LoVo (cell line): ENCODE measurements around the gene RIMBP2.

Experiments
- DNase-seq: peaks from one replicate; pipeline ENCODE4 v3.0.0-alpha.2; 2016; ENCODE audit warnings: low spot score

The RIMBP2 gene

DNA sequence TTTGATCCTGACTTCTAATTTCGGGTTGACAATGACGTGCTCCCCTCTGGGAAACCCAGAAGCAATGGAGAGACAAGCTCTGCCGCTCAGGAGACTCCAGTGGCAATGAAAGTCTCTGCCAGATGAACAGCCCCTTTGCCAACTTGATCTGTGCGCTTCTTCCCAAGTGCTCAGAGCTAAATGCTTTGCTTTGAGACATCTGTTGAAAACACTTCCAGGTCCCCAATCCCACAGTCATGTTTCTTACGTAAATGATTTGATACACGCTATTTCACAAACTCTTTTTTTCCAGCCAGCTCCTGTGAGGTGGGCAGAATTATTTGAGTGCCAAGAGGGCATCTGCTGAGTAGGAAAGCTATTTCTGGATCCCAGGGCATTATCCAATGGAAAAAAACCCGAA lies 147.6 kb downstream of the RIMBP2 start:
- DNase-seq: no peak

DNA sequence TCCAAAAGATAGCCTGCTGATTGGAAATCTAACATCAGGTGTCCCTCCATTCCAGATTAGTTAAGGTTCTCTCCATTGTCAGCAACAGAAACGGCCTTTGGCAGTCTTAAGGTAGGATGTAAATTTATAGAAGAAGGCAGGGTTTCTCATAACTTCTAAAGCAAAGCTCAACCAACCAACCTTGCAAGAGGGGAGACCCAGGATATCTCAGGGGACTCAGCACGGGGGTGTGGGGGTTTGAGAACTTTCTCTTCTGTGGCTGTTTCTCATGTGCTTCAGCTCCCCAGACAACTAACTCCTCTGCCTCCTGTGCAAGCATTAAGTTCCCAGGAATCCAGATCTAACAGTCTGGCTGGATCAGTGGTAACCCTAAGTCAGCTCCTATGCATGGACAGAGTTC lies 148.1 kb downstream of the RIMBP2 start:
- DNase-seq: no peak

DNA sequence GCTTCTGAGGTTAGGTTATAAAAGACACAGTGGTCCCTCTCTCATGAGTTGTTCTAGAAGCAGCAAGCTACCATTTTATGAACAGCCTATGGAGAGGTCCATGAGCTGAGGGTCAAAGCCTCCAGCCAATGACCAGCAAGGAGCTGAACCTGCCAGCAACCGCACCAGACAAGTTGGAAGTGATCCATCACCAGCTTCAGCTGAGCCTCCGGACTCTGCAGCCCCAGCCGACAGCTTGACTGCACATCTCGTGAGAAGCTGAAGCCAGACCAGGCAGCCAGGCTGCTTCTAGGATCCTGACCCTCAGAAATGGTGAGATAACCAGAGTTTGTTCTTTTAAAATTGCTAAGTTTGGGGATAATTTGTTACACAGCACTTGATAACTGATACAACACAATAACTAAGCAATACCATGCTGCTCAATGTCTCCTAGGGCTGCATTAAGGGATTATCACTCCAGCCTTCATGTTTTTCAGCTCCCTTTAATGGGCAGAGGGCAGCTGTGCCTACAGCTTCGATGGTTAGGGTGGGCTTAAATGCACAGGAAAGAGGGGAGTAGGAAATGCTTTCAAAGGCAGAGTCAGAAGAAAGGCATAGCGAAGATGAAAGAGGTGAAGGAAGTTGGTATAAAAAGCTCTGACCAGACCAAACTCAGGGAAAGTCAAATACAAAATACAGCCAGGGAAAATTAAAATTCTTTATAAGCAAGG lies 149.5 kb downstream of the RIMBP2 start:
- no peak for DNase-seq

DNA sequence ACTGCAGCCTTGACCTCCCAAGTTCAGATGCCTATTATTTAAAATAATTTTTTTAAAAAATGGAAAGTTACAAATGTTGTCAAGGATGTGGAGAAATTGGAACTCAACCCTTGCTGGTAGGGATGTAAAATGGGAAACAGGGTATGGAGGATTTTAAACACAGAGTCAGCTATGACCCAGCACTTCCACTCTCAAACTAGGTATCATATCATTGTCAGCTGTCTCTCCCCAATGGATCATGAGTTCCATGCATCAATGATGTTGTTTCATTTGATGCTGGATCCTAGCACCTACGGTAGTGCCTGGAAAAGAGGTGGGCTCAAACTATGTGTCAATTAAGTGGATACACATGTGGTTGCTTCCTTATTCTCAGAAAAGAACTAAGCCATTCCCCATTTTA lies 150.9 kb downstream of the RIMBP2 start:
- no peak for DNase-seq

DNA sequence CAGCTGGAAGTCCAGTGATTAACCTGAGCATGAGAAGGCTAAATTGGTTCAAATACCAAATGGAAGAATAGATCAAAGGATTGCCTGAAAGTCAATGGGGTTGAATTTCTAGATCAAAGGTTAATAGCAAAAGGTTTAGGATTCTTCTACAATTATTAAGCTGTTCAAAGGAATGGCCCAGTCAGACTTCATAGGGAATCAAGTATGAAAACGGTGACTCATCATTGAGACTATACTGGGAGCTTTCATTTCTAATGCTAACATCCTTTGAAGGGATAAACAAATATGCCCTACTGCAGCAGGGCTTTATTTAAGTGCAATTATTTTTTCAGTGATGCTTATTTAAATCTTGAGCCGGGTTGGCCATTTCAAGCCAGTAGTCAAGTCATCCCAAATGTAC lies 152.8 kb downstream of the RIMBP2 start:
- peak; percentile 12 for DNase-seq

GRCh38 chr12:130562716-130563115 lies 153.4 kb downstream of the RIMBP2 start:
- DNase-seq: no peak

DNA sequence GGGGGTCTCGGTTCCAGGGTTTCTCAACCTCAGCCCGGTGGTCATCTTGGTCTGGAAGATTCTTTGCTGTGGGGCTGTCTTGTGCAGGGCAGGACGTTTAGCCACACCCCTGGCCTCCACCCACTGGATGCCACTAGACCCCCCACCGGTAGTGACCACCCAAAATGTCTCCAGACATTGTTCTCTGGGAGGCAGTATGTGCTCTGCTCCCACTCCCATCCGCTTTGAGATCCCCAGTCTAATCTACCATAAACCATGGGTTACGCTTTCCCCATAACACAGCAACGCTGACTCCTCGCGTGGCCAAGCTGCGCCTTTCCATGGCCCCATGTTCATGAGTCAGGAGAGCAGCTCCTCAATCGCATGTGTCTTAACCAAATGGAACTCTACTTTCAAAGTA lies 155.8 kb downstream of the RIMBP2 start:
- no peak for DNase-seq

- DNase-seq: no peak
Observed at GRCh38 chr12:130559806-130560205, 156.3 kb downstream of the RIMBP2 start.

DNA sequence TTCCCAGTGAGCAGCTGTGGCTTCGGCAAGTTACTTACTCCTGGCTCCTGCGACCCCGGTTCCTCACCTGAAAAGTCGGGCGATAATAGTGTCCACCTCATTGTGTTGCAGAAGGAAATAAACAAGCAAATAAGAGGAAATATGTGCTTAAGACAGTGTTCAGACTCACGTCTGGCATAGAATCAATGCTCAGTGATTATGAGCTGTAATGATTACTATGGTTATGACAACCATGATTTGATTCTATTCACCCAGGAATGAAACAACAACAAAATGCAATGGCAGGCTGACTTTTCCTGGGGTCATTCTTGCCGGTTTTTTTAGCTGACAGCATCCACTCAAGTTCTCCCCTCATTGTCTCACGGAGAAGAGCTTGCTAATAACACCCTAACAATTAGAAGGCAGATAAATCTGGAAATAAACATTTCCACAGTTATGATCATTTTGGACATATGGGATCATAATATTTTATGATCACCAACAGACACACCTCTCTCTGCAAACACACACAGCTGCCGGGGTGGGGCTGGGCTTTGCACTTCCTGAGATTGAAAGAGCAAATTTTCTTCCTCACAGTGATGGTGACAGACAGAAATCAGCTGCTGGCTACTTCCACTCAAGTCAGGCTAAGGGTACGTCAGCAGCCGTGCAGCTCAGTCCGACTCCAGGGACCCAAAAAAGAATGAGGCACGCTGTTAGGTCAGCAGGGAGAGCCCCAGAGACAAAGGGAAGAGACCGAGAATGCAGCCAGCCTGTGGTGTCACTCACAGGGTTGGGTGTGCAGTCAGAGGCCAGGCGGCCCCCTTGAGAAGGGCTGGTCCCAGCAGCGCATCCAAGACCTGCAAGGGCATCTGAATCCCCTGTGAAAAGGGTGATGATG lies 158.0 kb downstream of the RIMBP2 start:
- peak; percentile 32 for DNase-seq

- no peak for DNase-seq
Observed at GRCh38 chr12:130557201-130557600, 158.9 kb downstream of the RIMBP2 start.

- DNase-seq: no peak
Observed at GRCh38 chr12:130556486-130557055, 159.5 kb downstream of the RIMBP2 start.

DNA sequence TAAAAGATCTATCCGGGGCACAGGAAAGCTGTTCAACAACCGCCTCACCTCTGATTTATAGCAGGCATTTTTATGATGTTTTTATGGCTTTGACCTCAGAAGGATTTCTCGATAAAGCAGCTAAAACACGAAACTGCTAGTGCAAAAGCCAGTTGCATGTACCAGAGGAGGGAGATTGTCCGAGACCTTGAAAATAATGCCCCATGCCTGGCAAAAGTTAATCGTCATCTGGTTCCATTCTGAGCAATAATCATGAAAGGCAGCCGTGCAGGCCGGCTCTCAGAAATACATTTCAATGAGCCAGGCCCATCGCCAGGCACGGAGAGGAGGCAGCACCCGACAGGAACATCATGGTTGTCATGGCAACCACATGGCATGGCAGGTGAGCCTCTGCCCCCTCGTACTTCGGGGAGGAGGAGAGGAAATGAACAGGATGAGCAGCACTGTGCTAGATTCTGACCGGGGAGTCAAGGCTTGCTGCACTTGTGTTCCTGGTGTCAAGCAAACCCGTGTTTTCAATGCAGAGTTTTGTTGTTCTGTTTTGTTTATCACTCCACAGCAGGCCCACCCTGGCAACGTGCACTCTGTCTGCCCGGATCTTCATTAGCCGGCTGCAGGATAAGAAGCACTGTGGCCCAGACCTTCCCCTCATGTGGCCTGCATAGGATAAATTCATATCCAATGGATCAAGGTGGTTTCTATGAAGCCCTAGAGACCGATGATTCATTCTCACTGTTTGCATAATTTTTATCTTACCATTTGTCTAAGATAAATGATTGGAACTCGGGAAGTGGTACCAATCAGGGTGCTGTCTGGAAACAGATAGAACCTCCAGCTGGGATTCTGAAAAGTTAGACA lies 160.2 kb downstream of the RIMBP2 start:
- no peak for DNase-seq

DNA sequence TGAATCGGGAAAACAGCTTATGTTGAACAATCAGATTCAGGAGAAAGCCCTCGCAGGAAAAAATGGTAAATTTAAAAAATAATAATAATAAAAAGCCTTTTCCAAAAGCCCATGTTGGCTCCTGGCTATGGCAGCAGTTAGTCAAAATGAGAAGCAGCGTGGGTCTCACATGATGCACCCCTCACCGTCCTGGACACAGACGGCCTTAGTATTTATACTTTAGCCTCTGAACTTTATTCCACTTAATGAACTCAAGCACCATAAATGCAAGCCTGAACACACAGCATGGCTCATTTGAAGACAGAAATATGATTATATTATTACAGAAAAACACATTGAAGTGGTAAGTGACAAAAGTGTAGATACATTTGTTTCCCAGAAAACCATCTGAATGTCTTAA lies 160.9 kb downstream of the RIMBP2 start:
- DNase-seq: no peak

DNA sequence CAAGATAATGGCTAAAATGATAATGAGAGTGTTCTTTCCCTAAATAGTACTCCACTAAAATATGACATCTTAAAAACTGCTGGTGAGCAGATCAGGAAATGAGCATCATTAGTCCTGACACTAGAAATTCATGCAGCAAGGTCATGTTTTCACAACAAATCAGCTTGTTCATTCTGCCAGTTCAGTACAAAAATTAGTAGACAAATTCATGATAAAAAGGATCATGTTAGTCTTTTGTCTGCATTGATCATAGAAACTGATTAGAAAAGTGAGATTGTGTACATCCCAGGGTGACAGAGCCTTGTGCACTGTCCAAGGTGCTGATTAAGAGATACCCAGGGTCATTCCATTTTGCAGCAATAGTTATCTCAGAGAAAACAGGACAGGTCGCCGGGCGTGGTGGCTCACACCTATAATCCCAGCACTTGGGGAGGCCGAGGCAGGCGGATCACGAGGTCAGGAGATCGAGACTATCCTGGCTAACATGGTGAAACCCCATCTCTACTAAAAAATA lies 163.6 kb downstream of the RIMBP2 start:
- no peak for DNase-seq

- DNase-seq: no peak
Observed at GRCh38 chr12:130549361-130549760, 166.7 kb downstream of the RIMBP2 start.

DNA sequence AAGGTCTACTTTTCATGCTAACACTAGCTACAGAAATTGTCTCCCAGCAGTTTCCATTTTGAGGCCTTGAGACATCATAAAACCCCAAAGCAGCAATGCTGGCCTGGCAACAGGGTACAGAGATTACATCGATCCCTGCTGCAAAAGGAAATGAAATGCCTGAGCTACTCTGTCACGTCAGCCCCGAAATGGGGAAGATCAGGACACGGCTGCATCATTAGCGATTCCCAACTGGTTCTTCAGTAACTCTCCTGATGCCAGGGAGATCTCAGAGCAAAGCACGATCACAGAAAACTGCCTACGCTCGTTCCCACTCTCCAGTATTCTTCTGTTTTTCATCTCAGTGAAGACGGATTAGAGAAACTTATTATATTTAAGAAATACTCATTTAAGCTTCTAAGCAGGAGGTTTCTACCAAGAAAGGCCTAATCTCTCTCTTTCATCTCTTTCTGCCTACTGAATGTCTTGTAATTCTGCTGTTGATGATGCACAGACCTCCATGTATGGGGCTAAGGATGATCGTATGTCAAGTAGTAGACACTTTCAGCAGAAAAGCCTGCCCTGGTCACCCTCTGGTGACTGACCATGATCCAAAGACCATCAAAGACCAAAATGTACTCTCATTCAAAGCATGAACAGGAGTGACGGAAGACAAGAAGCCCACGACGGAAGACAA lies 168.5 kb downstream of the RIMBP2 start:
- no peak for DNase-seq

- no peak for DNase-seq
Observed at GRCh38 chr12:130546494-130546893, 169.6 kb downstream of the RIMBP2 start.

DNA sequence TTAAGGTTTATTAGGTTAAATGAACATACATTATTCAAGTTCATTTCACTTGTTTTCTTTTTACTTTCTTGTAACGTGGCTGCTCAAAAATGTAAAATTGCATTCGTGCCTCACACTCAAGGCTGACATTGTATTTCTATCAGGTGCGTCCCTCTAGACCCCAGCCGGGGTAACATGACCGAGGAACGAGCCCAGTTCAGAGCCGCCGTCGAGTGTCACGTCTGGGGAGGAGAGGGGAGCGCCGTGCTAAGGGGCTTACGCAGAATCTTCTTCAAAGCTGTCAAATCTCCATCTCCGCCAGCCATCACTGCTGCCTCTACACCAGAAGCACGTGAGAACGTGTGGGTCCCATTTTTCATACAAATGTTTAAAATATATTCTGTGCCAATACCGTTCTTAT lies 170.6 kb downstream of the RIMBP2 start:
- no peak for DNase-seq

- no peak for DNase-seq
Observed at GRCh38 chr12:130540376-130540775, 175.7 kb downstream of the RIMBP2 start.

- DNase-seq: no peak
Observed at GRCh38 chr12:130538343-130539095, 177.6 kb downstream of the RIMBP2 start.

GRCh38 chr12:130537655-130538054 lies 178.4 kb downstream of the RIMBP2 start:
- no peak for DNase-seq
